ENCODE results near the gene CCDC51.
"Not testable (repeated sequence)": the region's sequence is repeated elsewhere in the genome, so short reads cannot be mapped to it uniquely, and the experiment has no call there.

CCDC51 gene, protein sequence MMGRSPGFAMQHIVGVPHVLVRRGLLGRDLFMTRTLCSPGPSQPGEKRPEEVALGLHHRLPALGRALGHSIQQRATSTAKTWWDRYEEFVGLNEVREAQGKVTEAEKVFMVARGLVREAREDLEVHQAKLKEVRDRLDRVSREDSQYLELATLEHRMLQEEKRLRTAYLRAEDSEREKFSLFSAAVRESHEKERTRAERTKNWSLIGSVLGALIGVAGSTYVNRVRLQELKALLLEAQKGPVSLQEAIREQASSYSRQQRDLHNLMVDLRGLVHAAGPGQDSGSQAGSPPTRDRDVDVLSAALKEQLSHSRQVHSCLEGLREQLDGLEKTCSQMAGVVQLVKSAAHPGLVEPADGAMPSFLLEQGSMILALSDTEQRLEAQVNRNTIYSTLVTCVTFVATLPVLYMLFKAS

GRCh38 chr3:48439820-48440589, at the start of gene CCDC51, which contains the start of gene TMA7:
Gene CCDC51, minus strand, starts transcription at chr3:48440119. Its CDS starts 4,991 bp downstream, at chr3:48435128.
Gene TMA7, plus strand, starts transcription at chr3:48440257. Its CDS starts 40 bp downstream, at chr3:48440297.
- peak; percentile 99 for DNase-seq

DNA sequence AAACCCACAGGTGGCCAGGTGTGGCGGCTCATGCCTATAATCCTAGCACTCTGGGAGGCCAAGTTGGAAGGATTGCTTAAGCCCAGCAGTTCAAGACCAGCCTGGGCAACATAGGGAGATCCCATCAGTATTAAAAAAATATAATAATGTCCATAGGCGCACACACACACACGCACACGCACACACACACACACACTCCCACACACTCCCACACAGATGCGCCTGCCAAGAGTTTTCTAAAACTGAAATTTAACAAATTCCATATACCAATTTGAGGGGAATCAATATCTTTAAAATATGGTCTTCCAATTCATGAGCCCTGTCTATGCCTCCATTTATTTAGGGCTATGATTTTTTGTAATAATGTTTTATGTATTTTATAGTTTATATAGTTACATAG, 47.0 kb upstream of the CCDC51 start:
- DNase-seq: no peak

- not testable (repeated sequence) for DNase-seq
Observed at GRCh38 chr3:48482822-48483221, 42.9 kb upstream of the CCDC51 start.

- not testable (repeated sequence) for DNase-seq
Observed at GRCh38 chr3:48480891-48481290, 41.0 kb upstream of the CCDC51 start.

DNA sequence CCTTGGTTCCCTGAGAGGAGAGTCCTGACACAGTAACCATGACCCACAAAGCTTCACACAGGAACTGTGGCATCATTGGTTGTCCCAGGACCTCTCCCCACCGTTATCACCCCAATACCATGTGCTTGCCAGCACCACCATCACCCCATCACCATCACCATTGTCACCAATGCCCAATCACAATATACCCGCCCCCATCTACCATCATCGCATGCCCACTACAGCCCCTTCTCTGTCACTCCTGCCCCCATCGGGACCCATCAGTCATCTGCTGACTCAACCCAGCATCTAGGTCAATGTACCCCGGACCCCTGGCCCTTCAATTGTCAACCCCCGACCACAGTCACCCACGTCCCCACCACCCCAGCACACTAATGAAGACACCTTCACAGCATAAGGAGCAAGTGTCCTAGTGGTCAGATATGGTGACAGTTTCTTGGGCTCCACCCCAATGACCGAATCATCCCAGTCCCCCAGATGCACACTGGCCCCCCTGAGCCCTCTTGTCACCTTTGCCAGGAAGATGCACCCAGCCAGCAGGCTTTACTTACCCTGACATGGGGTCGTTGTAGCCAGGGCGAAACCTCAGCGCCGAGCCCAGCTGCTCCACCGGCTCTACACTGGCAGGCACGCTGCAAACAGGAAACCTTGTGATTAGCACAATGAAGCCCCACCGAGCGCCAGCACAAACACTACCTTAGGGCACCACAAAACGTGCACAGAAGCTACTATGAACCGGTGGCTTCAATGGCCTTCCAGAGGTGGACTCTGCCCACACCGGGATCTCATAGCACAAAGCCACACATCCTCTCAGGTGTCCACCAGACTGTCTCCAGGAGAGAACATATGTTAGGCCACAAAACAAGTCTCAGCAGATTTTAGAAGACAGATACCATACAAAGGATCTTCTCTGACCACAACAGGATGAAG, 39.0 kb upstream of the CCDC51 start:
- peak; percentile 45 to 52 for DNase-seq

DNA sequence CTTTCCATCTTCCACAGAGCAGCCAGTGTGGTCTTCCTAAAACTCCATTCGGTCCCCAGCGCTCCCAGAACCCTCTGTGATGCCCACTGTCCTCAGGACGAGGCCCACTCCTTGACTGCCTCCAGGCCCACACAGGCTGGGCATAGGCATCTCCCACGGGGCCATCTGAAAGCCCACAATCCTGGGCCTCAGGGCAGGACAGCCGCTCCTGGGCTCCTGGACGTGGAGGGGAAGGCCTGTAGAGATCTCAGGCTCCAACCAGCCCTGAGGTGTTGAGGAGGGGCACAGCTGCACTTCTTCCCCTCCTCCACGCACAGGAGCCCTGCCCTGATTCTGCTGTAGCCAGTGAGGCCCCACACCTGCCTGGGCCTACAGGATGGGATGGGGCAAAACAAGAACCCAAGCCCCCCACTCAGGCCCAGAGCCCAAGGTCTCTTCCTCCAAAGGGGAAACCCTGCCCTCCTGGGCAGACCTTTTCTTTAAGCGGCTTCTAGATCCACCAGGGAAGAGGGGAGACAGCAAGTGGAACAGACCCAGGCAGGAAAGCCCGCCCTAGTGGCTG, 38.1 kb upstream of the CCDC51 start:
- DNase-seq: no peak

GRCh38 chr3:48476426-48477053, 36.6 kb upstream of the CCDC51 start:
- no peak for DNase-seq

- no peak for DNase-seq
Observed at GRCh38 chr3:48475188-48475587, 35.3 kb upstream of the CCDC51 start.

DNA sequence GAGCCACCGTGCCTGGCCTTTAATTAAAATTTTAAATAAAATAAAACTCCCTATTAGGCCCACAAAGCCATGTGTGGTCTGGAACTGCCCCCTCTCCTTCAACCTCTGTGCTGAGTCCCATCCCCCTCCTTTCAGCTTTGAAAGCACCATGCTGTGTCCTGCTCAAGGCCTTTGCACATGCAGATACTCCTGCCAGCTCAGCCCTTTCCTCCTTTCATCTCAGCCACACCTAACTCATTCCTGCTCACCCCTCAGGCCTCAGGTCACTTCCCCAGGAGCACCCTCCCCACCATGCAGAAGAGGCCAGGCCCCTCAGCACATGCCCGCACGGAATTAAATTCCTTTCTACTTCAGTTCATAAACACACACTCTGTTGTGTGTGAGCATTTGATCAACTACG, 34.7 kb upstream of the CCDC51 start:
- no peak for DNase-seq

GRCh38 chr3:48474031-48474430, 34.1 kb upstream of the CCDC51 start:
- not testable (repeated sequence) for DNase-seq

DNA sequence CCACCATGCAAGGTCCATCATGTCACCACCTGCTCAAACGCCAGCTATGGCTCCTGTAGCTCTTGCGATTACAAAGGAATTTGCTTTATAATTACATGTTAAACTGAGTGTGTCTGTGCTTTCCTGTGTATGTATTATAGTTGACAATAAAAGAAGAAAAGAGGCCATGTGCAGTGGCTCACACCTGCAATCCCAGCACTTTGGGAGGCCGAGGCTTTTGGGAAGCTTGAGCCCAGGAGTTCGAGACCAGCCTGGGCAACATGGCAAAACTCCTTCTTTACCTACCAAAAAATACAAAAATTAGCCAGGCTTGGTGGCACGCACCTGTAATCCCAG, 33.7 kb upstream of the CCDC51 start:
- DNase-seq: no peak

- DNase-seq: peak; percentile 97 to 98
Observed at GRCh38 chr3:48472923-48473616, 33.2 kb upstream of the CCDC51 start.

DNA sequence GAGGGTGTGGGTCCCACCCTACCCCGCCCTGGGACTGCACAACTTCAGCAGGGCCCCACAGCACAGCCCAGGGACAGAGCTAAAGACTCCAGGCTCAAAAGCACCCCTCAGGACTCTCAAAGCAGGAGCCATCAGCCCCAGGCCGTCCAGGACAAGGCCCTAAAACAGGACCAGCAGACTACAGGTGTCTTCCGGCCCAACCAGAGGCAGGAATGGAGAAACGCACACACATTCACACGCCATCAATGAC, 32.7 kb upstream of the CCDC51 start:
- no peak for DNase-seq

GRCh38 chr3:48470286-48470685, 30.4 kb upstream of the CCDC51 start:
- DNase-seq: no peak

- no peak for DNase-seq
Observed at GRCh38 chr3:48469046-48469915, 29.4 kb upstream of the CCDC51 start.

DNA sequence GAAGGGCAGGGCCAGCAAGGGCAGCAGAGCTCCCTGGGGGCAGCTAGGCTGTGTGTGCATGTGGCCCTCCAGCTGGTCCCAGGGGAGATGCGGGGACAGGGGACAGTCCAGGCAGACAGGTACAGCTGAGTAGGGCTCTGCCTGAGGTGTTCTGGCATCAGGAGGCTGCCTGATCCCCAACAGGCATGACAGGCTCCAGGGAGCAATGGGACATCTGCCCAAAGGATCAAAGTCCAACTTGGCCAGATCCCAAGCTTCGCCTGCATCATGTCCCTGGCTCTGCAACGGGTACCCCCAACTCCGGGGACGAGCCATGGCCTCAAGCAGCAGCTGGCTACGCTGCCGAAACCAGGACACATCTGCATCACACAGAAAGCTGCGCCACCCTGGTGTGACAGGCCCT, 28.4 kb upstream of the CCDC51 start:
- DNase-seq: no peak

DNA sequence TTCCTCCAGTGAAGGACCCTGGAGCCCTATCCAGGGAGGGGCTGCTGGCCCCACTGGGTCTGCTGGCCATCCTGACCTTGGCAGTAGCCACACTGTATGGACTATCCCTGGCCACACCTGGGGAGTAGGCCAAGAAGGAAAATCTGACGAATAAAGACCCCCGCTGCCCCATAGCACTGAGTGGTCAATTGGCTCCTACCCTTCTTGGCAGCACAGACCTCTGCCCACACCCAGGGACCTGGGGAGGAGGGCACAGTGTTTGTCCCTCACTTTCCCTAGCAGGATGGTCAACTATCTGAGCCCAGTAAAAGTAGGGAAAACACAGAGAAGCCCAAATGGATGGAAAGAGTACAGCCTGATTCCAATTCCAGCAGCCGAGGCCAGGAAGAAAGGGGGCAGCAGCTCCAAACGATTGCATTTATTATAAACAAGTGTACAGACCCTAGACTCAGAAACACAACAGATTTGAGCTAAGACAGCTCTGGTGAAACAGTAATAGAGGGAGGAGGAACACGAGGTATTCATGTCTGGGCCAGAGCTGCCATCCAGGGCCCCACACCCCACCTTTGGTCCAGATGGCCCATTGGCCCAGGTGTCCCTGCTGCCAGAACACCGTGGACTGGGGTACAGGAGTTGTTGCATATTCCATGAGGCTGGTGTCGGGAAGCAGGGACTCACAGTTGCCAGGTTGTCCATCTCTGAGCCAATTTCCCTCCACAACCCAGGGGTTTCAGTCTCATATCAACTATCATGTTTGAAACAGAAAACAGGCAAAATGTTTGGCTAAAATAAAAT, 27.8 kb upstream of the CCDC51 start:
- DNase-seq: no peak

DNA sequence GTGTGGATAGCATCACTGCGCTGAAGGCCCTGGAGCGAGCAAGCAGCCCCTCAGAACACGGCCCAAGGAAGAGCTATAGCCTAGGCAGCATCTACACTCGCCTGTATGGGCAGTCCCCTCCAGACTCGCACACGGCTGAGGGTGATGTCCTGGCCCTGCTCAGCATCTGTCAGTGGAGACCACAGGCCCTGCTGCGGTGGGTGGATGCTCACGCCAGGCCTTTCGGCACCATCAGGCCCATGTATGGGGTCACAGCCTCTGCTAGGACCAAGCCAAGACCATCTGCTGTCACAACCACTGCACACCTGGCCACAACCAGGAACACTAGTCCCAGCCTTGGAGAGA, 27.2 kb upstream of the CCDC51 start:
- DNase-seq: no peak

DNA sequence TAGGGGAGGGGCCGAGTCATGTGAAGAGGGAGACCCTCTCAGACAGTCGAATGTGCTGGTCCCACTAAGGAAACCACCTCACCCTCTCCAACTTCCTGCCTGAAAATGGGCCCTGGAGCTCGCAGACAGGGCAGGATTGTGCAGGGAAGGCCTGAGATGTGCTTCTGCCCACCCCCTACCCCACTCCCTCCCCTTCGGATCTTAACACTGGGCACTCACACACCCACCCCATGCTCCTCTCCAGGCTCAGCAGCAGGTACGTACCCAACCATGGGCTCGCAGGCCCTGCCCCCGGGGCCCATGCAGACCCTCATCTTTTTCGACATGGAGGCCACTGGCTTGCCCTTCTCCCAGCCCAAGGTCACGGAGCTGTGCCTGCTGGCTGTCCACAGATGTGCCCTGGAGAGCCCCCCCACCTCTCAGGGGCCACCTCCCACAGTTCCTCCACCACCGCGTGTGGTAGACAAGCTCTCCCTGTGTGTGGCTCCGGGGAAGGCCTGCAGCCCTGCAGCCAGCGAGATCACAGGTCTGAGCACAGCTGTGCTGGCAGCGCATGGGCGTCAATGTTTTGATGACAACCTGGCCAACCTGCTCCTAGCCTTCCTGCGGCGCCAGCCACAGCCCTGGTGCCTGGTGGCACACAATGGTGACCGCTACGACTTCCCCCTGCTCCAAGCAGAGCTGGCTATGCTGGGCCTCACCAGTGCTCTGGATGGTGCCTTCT, 26.6 kb upstream of the CCDC51 start:
- DNase-seq: peak; percentile 39 to 48

All from activated CD4-positive, alpha-beta T cell treated with anti-CD3 and anti-CD28 coated beads, Interleukin-2, amount 50 U/mL, for 48 hours (primary cell).